GM18870 (cell line): ENCODE results near the gene RXRG.

Experiments
- ATAC-seq: cut with Tn5 transposase; IDR thresholded peaks from one replicate; pipeline ENCODE4 v1.9.1; 2021; ENCODE audit warnings: moderate library complexity; ENCODE audit not compliant: unreplicated experiment

Gene RXRG

DNA sequence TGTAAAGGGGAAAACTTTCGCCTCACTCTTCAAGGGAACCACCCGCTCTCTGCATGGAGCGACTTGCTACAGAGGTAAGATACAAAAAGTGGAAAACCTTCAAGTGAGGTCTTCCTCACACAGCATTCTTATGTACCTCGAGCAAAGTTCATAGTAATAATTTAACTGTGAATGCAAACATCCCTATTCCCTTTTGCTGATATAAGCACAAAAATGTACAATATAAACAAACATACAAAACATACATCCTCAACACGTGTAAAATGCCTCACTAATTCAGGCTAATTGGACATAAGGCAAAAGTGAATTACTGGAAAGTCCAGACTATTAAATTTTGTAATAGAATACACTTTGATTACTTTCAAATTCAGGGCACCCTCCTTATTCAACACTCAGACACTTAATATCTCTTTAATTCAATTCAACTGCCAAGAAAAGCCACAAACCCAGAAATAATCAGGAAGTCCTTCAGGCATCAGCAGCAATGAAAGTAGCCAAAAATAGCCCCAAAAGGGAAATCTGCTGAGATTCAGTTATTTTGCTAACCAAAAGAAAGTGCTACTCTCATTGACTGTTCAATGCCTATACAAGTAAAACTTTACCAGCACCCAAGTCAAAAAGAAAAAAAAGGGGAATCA, 73.2 kb downstream of the RXRG start:
- ATAC-seq: no peak

DNA sequence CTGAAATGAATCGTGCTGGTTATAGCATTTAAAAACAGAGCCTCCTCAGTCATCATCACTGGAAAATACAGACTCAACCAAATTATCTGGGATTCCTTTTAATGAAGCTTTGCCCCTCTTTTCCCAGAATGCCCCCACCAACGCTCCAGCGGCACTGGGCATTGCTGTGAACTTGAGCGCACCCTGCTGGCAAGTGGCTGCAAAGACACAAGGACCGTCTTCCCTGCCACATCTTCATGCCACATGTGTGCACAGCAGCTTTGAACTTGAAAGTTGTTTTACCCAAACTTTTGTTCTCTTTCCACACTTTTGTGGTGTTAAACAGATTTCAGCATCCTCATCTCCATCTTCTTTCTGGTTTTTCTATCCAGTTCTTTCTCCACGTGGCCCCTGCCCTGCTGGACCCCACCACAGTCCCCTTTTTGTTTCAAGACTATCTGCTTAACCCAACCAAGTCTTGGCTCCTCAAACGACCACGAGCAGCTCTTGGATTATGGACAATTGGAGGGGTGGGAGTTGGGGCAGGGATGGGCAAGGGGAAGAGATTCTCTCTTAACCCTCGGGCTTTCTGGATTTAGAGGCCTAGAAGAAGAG, 75.6 kb downstream of the RXRG start:
- peak; percentile 58 for ATAC-seq

DNA sequence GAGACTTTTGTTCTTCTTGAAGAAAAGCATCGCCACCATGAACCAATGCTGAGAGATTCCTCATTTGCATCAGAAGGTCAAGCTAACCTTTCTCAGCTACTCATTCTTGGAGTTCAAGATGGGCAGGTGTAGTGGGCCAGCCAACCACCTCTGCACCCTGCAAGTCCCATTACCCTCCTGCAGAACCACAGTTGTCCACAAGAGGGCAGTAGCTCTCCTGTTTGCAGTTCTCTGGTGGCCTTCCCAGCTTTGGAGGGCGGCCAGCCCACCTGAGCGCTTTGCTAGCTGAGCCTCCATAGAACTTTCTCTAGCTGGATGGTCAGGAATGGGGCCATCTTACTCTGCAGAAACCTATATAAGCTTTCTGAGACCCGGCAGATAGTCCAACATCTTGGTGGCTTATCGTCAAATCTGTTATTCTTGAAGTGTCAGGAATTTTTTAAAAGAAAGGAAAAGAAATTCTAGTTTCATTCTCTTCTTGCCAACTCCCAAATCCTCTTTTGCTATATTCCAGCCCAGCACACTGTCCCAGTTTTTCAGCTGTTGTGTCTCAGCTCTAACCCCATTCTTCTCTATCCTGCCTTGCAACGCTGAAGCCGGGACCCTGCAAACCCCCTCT, 77.4 kb downstream of the RXRG start:
- ATAC-seq: no peak

DNA sequence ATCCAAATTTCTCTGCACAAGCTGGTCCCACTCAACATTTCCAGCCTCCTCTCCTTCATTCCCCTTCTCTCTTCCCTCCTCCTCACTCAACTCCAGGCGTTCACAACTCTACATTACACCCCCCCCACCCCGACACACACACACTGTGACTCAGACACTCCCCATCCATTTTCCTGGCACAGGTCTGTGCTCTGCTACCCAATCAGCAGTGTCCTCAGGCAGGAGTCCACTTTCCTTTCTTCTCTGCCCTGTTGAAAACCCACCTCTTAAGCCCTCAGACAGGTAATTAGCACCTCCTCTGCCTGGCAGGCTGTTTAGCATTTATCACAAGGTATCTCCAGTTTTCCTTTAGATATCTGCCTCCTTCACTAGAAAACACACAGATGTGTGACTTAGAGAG, 79.6 kb downstream of the RXRG start:
- ATAC-seq: no peak

DNA sequence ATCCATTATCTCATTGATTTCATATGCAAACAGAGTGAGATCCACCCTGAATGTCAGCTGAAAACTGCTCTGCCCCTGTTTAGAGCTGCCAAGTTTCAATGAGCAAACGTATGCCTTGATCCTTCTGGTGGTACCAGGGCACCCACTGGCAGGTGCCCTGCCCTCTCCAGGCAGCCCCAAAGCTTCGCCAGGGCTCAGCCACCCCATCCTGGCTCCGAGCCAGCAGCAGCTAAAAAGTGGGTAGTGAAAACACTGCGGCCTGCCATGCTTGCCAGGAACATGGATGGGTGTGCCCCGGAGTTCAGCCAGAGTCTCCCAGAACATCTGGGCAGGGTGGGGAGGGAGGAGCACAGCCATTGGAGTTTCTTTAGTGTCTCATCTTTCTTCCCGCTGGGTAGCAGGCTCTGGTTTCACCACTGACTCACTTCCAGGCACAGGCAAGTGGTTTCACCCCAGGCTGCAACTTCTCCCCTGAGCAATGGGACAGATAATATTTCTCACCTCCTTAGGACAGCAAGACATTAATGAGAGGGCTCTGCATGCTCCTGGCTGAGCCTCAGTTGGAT, 80.3 kb downstream of the RXRG start:
- no peak for ATAC-seq

DNA sequence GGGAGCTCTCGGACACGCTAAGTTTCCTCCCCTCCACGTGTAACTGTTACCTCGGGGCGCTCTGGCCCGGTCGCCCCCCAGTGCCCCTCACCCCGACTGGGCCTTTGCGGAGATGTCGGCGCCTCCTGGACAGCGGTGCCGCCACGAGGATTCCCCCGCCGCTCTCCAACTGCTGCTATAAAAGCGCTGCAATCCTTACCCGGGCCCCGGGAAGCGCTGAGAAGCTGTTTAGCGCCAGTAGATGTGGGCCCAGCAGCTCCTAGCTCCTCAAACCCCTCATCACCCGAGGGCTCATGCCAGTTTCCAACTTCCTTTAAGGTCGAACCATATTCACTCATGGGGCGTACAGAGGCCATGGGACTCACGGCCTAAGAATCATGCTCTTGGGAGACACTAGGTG, 88.0 kb downstream of the RXRG start:
- no peak for ATAC-seq

DNA sequence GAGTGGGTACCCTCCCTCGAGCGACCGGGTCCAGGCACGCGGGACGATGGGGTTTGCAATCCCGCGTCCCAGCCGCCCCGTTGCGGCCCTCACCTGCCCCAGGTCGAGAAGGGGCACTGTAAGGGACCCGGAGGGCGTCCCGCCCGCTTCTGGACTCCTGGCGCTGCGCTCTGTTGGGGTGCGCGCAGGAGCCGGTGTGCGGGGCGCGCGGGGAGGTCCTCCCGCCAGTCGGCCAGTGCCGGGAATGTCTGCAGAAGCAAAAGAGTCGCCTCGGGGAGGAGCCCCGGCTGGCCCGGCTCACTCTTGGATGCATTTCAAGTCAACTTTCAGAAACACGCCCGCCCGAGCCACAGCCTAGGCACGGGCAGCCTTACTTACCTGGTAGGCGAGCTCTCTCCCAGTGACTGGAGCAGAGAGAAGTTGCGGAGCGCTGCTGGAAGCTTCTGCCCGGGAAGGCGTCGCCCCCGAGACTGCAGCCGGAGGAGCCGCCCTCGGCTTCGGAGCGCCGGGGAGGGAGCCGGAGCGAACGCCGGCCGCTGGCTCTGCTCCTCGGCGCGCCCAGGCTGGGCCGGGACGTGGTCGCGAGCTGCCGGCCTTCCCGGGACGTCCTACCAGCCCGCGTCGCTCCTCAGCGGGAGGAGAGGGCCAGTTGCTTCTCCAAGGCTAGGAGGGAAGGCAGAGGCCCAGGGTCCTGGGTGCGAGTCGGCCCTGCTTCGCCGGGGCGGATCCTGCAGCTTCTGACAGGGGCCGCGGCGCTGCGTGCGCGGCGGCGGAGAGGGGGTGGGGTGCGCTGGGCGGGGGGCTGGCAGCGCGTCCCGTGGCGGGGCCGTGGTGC, 88.7 kb downstream of the RXRG start, which contains the start of gene LMX1A:
Gene LMX1A, minus strand, starts transcription at position 739 of the 835 bp plus-strand sequence. CDS start 1,156 bp downstream, outside the sequence.
- ATAC-seq: no peak

DNA sequence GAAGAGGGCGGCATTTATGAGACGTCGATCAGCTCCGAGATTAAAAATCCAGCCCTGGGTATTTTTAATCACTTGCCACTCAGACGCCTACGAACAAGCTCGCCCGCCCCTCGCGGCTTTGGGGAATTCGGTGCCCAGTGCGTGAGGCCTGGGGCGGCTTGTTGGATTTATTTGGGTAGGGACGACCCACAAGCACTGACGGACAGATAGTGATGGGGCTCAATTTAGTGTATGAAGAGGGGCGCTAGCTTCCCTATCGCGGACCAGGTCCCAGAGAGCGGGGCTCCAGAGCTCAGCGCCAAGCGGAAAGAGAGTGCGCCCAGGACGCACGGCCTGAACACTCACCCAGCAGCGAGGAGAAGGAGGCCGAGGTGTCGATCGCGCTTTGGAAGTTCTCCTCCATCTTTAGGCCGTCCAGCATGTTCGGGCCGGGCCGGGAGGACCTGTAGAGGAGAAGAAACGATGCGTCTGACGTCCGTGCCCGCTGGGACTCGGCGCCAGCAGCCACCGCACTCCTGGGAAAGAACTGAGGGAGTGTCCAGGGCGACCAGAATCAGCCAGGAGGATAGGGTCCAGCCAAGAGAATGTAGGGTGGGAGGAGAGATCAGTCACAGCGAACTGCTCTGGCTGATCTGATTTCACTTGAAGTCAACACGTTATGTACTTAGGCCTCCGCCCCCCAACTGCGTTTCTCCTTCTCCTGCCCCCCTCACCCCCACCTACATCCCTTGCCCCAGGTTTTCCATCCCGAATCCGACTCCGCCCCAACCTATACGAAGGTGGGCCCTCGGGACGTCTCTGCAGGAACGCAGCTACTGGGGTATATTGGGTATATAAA, 89.6 kb downstream of the RXRG start:
- ATAC-seq: no peak

DNA sequence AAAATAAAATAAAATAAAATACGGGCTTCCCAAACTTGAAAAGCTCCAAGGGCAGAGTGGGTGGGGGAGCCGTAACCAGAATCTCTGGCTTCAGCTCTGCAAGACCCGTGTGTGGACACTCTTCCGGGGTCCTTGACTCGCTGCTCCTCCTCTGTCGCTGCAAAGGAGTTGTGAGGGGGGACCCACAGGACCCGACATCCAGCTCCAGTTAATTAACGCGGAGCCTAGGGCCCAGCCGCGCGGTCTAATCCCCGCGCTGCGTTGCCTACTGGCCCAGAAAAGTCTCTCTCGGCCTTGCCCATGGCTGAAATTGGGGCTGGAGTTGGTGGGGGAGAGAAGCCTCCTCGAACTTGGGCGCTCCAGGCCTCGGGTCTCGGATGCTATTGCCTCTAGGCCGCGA, 90.2 kb downstream of the RXRG start:
- no peak for ATAC-seq

DNA sequence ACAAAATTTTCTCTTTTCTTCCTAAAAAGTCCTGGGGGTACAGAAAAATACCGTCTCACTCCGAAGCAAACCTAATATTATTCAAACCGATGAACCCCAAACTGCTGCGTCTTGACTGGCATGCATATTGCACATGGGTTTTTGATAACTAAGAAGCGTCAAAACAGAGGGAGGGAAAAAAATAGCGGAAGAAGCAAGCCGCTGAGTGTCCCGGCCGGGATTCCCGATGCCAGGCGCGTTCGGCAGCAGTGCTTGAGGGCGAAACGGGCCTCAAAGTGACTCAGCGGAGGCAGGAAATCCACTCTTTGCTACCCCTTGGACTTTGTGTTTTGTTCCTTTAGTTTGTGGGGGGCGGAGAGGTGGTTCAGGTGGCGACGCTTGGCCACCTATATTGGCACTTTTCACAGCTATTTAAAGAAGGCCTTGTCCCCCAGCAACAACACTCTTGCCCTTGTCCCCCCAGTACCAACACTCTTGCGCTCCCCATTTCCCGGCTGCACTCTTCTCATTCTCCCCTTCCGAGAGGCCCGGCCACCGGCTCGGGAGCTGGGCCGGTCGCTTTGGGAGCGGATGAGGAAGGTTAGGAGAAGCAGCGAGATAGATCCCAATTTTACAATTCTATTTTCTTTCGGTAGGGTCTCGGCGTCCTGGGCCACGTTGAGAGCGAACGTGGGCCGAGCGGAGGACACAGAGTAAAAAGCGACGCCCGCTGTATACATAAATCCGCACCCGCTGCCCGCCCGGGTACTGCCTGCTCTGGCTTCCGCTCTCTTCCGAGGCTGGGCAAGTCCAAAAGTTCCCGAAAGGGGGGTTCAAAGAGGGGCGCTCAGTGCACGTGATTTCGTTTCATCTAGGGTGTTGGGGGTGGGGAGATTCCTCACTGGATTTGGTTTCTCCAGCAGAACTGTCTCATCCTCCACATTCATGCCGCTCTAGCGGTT, 90.9 kb downstream of the RXRG start:
- no peak for ATAC-seq

DNA sequence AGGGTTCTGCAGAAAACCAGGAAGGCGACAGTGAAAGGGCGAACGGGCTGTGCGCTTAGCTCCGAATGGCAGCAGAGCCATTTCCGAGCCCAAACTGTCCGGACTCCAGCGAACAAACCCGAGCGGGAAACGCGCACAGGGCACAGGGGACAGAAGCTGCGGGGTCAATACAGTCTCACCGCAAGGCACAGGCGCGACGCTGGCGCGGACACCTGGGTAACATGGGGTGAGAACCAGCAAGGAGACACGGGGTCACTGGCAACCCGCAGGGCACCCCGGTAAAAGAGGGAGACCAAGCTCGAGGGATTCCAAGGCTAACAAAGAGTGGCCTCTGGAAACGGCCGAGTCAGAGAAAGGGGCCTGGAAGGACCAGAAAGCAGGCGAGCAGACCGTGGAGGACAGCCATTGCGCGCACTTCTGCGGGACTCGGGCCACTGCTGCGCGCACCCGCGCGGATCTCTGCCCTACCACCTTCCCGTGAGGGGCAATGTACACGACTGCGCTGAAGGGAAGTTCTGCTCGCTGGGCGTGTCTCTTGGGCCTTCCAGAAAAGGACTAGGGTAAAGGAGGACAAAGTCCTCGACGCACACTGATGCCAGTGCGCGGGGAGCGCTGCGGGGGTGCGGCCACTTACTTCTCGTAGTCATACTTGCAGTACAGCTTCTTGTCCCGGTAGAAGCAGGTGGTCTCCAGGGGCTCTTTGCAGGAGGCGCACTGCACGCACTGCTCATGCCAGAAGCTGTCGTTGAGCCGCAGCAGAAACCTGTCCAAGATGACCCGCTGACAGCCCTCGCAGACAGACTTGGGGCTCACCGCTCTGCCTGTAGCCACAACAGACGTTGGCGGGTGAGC, 92.3 kb downstream of the RXRG start:
- ATAC-seq: no peak

DNA sequence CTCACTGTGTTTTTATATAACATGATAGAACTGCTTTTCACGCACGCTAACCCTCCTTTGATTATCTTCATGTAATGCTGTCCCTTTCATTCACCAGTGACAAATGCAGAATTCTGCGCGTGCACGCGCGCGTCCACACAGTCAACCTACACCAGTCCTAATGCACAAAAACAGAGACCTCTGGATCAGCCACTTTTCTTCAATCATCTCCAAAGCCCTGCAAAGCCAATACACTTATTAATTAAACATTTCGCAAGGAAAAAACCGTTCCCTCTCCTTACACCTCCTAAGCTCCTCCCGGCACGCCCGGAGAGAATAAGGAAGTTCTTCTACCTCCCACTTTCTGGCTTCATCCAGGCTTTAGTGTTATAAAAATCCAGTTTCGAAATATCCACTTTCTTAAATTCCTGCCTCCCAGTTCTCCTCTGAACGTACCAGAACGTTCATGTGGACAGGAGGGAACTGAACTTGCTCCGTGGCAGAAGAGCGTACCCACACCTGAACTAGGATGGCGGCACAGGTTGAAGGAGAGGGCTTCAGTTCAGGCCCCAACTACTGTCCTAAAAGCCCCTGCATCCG, 93.0 kb downstream of the RXRG start:
- no peak for ATAC-seq
